HepG2 (cell line): ENCODE data around the gene BBS9. TPM values are rescaled to one million over a fixed set of nuclear protein-coding genes. Genes with fewer than 3 reads are reported as not detected.

Source experiments
- BORCS8-MEF2B ChIP-seq: sonication (generic); formaldehyde crosslinking; IDR thresholded peaks from 2 replicates; pipeline ENCODE4 v1.8.0; 2022; ENCODE audit warnings: mild to moderate bottlenecking, missing genetic modification reagents
- CREB1 ChIP-seq, 2 experiments: fragments of 450-650 bp in 1 of 2; IDR thresholded peaks; 2 replicates each; pipeline ENCODE4 v1.6.1; 2016 to 2017; ENCODE audit warnings: control low read depth in 1 of 2, mild to moderate bottlenecking in 1 of 2, missing compliant biosample characterization in 1 of 2, missing genetic modification characterization in 1 of 2
- GABPA ChIP-seq, 2 experiments: IDR thresholded peaks; 2 replicates each; pipeline ENCODE4 v1.6.1; 2011 to 2016; ENCODE audit warnings: low read depth in 2 of 2, low read length in 1 of 2, missing biosample characterization in 1 of 2, missing genetic modification characterization in 1 of 2
- MXD1 ChIP-seq: sonication (generic); formaldehyde crosslinking; IDR thresholded peaks from 2 replicates; pipeline ENCODE4 v1.4.0; 2020; ENCODE audit warnings: mild to moderate bottlenecking, missing genetic modification reagents
- MYPOP ChIP-seq: sonication (generic); formaldehyde crosslinking; IDR thresholded peaks from 2 replicates; pipeline ENCODE4 v1.8.1; 2023; ENCODE audit warnings: mild to moderate bottlenecking, moderate library complexity, missing genetic modification reagents
- NR2F2 ChIP-seq: IDR thresholded peaks from 2 replicates; pipeline ENCODE4 v1.6.1; 2012; ENCODE audit warnings: low read depth, inconsistent platforms, borderline replicate concordance
- PHF20 ChIP-seq: sonication (generic); formaldehyde crosslinking; IDR thresholded peaks from 2 replicates; pipeline ENCODE4 v1.5.0; 2020; ENCODE audit warnings: mild to moderate bottlenecking, missing genetic modification reagents
- SAP130 ChIP-seq: IDR thresholded peaks from 2 replicates; pipeline ENCODE4 v1.6.1; 2016; ENCODE audit warnings: low read depth
- SKIL ChIP-seq: sonication (generic); formaldehyde crosslinking; IDR thresholded peaks from 2 replicates; pipeline ENCODE4 v1.8.0; 2022; ENCODE audit warnings: missing genetic modification reagents, mild to moderate bottlenecking, moderate library complexity, borderline replicate concordance
- SMAD1 ChIP-seq: sonication (generic); formaldehyde crosslinking; IDR thresholded peaks from 2 replicates; pipeline ENCODE4 v1.4.0; 2020; ENCODE audit warnings: missing genetic modification reagents, low read depth, mild to moderate bottlenecking, borderline replicate concordance
- SP1 ChIP-seq, 2 experiments: fragments of 450-650 bp in 1 of 2; sonication (generic) in 1 of 2; formaldehyde crosslinking in 1 of 2; IDR thresholded peaks; 2 replicates each; pipeline versions ENCODE4 v1.4.0 to v1.6.1; 2016 to 2020; ENCODE audit warnings: missing genetic modification reagents in 1 of 2
- TFDP2 ChIP-seq: sonication (generic); formaldehyde crosslinking; IDR thresholded peaks from 2 replicates; pipeline ENCODE4 v1.4.0; 2020; ENCODE audit warnings: missing genetic modification reagents
- TGIF2 ChIP-seq: IDR thresholded peaks from 2 replicates; pipeline ENCODE4 v1.6.1; 2016; ENCODE audit warnings: control low read depth, missing compliant biosample characterization
- ZBTB44 ChIP-seq: sonication (generic); formaldehyde crosslinking; IDR thresholded peaks from 2 replicates; pipeline ENCODE4 v1.4.0; 2020; ENCODE audit warnings: missing genetic modification reagents
- ZBTB7B ChIP-seq: sonication (generic); formaldehyde crosslinking; IDR thresholded peaks from 2 replicates; pipeline ENCODE4 v1.4.0; 2020; ENCODE audit warnings: missing genetic modification reagents
- ZIK1 ChIP-seq: sonication (generic); formaldehyde crosslinking; IDR thresholded peaks from 2 replicates; pipeline ENCODE4 v1.5.0; 2020; ENCODE audit warnings: mild to moderate bottlenecking, low read depth, missing genetic modification reagents, borderline replicate concordance
- ZNF501 ChIP-seq: sonication (generic); formaldehyde crosslinking; IDR thresholded peaks from 2 replicates; pipeline ENCODE4 v1.5.1; 2020; ENCODE audit warnings: mild to moderate bottlenecking, moderate library complexity, missing genetic modification reagents
- ZNF660 ChIP-seq: sonication (generic); formaldehyde crosslinking; IDR thresholded peaks from 2 replicates; pipeline ENCODE4 v1.5.1; 2020; ENCODE audit warnings: mild to moderate bottlenecking, low read depth, missing genetic modification reagents, borderline replicate concordance
- ZNF784 ChIP-seq: sonication (generic); formaldehyde crosslinking; IDR thresholded peaks from 2 replicates; pipeline ENCODE4 v1.5.1; 2020; ENCODE audit warnings: missing genetic modification reagents, mild to moderate bottlenecking, borderline replicate concordance
- ZNF879 ChIP-seq: sonication (generic); formaldehyde crosslinking; IDR thresholded peaks from 2 replicates; pipeline ENCODE4 v1.8.1; 2023; ENCODE audit warnings: missing genetic modification reagents
- polyA plus RNA-seq, 8 experiments: library from polyadenylated mRNA; depleted of rRNA in 3 of 8; stranded (reverse) in 7 of 8; unstranded in 1 of 8; fragments of >200 nt; fragmentation: Illumina TruSeq in 4 of 8; extraction: Trizol in 4 of 8; gene quantifications; 2 replicates each; pipeline versions ENCODE4 v1.2.1 to v1.2.3, GENCODE V29; 2011 to 2016; ENCODE audit warnings: low read depth in 4 of 8, missing spikeins in 1 of 8, mixed read lengths in 1 of 8; ENCODE audit not compliant: insufficient read depth in 1 of 8
- total RNA-seq, 5 experiments: library from RNA; depleted of rRNA; stranded (reverse); fragments of >200 nt; fragmentation: Illumina TruSeq; extraction: Trizol; gene quantifications; 2 replicates each; pipeline ENCODE4 v1.2.3, GENCODE V29; 2016; ENCODE audit warnings: low read depth in 1 of 5

Gene BBS9
- total and polyA plus RNA-seq, 2 of the 13 experiments (the other 11 are each of a cell fraction or from before 2014, with no cell fraction given): 5.1 to 7.8 TPM

GRCh38 chr7:33128990-33129805 lies at the start of gene BBS9 (continued):
- TF ChIP-seq SMAD1 (no peak), ZNF501 (peak; percentile 86), ZNF784 (CRISPR knock-in tag) (no peak), SP1 (IDR thresholded peaks at IDR 0.05) (no peak), SP1 (CRISPR knock-in tag; IDR thresholded peaks at IDR 0.05) (peak; percentile 83), PHF20 (CRISPR knock-in tag) (peak; percentile 43), CREB1 (IDR thresholded peaks at IDR 0.05) (peak; percentile 6; the same call in 1 of the 2 replicates), CREB1 (CRISPR knock-in tag; IDR thresholded peaks at IDR 0.05) (peak; percentile 56; the same call in 1 of the 2 replicates), ZNF660 (no peak), SAP130 (CRISPR knock-in tag) (peak; percentile 79), ZBTB44 (CRISPR knock-in tag) (0 out of 2 replicates have a peak, but pooled peaks have one; percentile 56), TFDP2 (CRISPR knock-in tag) (peak; percentile 68), ZBTB7B (CRISPR knock-in tag) (0 out of 2 replicates have a peak, but pooled peaks have one; percentile 54), TGIF2 (CRISPR knock-in tag) (0 out of 2 replicates have a peak, but pooled peaks have one; percentile 52), GABPA (IDR thresholded peaks at IDR 0.05; ENCODE audit: low read depth, low read length) (no peak; the same call in 1 of the 2 replicates), GABPA (CRISPR knock-in tag; IDR thresholded peaks at IDR 0.05; ENCODE audit: low read depth) (peak; percentile 71), MXD1 (CRISPR knock-in tag) (peak; percentile 59; the same call in 1 of the 2 replicates), BORCS8-MEF2B (CRISPR knock-in tag) (peak; percentile 41; the same call in 1 of the 2 replicates), NR2F2 (no peak), ZNF879 (no peak), MYPOP (CRISPR knock-in tag) (peak; percentile 85), SKIL (CRISPR knock-in tag) (no peak), ZIK1 (peak; percentile 39; the same call in 1 of the 2 replicates)
